CD14-positive monocyte (primary cell): Measurements from ENCODE around the gene HBQ1. TPM values are rescaled to one million over a fixed set of nuclear protein-coding genes. Genes with fewer than 3 reads are reported as not detected.

Source experiments
- DNase-seq, 3 donors: peaks; one replicate each; pipeline ENCODE4 v3.0.0-alpha.2; 2011 to 2022
- H2AFZ ChIP-seq: 2 replicates; pipeline ENCODE4 v1.6.0; 2012; ENCODE audit warnings: mild to moderate bottlenecking, low read depth, low read length, inconsistent platforms; ENCODE audit not compliant: insufficient read depth, poor library complexity, severe bottlenecking
- H3K27ac ChIP-seq, 2 donors: 1 replicate in 1 of 2; 2 replicates in 1 of 2; pipeline ENCODE4 v1.5.1; 2012 to 2013; ENCODE audit warnings: low read length in 2 of 2, control low read depth in 1 of 2, inconsistent platforms in 1 of 2, low read depth in 1 of 2, mild to moderate bottlenecking in 1 of 2
- H3K27me3 ChIP-seq, 2 donors: one replicate each; pipeline versions ENCODE4 v1.6.0 to v1.6.1; 2011 to 2013; ENCODE audit warnings: low read length in 2 of 2; ENCODE audit not compliant: control insufficient read depth in 2 of 2, insufficient read depth in 2 of 2
- H3K36me3 ChIP-seq, 2 donors: replicated peaks in 1 of 2; 1 replicate in 1 of 2; 2 replicates in 1 of 2; pipeline versions ENCODE4 v1.5.1 to v1.6.1; 2012 to 2013; ENCODE audit warnings: low read length in 2 of 2, control low read depth in 1 of 2, inconsistent platforms in 1 of 2, mild to moderate bottlenecking in 1 of 2; ENCODE audit not compliant: insufficient read depth in 2 of 2, control insufficient read depth in 1 of 2
- H3K4me1 ChIP-seq, 2 donors: 1 replicate in 1 of 2; 2 replicates in 1 of 2; pipeline versions ENCODE4 v1.5.1 to v1.6.1; 2012 to 2013; ENCODE audit warnings: low read length in 2 of 2, control low read depth in 1 of 2, inconsistent platforms in 1 of 2, mild to moderate bottlenecking in 1 of 2, moderate library complexity in 1 of 2; ENCODE audit not compliant: insufficient read depth in 2 of 2, control insufficient read depth in 1 of 2
- H3K4me2 ChIP-seq: replicated peaks from 2 replicates; pipeline ENCODE3; 2012; ENCODE audit warnings: low read length, moderate library complexity, mild to moderate bottlenecking; ENCODE audit not compliant: poor library complexity, severe bottlenecking; ENCODE audit errors: extremely low read depth
- H3K4me3 ChIP-seq, 3 experiments: fragments of 200-600 bp in 1 of 3; sonication (generic) in 1 of 3; replicated peaks in 1 of 3; 1 replicate in 2 of 3; 2 replicates in 1 of 3; pipeline ENCODE4 v1.5.1; 2011 to 2013; ENCODE audit warnings: low read length in 3 of 3, mild to moderate bottlenecking in 3 of 3, control low read depth in 2 of 3, low read depth in 2 of 3, inconsistent platforms in 1 of 3, moderate library complexity in 1 of 3
- H3K79me2 ChIP-seq: 2 replicates; pipeline ENCODE4 v1.6.0; 2012; ENCODE audit warnings: mild to moderate bottlenecking, control low read depth, inconsistent platforms, low read length, moderate library complexity; ENCODE audit not compliant: insufficient read depth
- H3K9ac ChIP-seq: 2 replicates; pipeline ENCODE4 v1.6.0; 2017; ENCODE audit warnings: low read length, mild to moderate bottlenecking; ENCODE audit not compliant: insufficient read depth, poor library complexity, severe bottlenecking
- H3K9me3 ChIP-seq, 2 donors: replicated peaks in 1 of 2; 1 replicate in 1 of 2; 2 replicates in 1 of 2; pipeline versions ENCODE4 v1.5.1 to v1.6.1; 2012 to 2013; ENCODE audit warnings: low read length in 2 of 2, control low read depth in 1 of 2; ENCODE audit not compliant: control insufficient read depth in 1 of 2, insufficient read depth in 1 of 2
- H4K20me1 ChIP-seq: 2 replicates; pipeline ENCODE4 v1.6.0; 2012; ENCODE audit warnings: mild to moderate bottlenecking, low read length, control low read depth, moderate library complexity; ENCODE audit not compliant: insufficient read depth
- H3K27ac Mint-ChIP-seq, 7 donors: one replicate each; pipeline ENCODE4 v1.8.0; 2020; ENCODE audit warnings: mild to moderate bottlenecking in 7 of 7, mixed read lengths in 7 of 7, moderate library complexity in 6 of 7, inconsistent platforms in 2 of 7
- H3K27me3 Mint-ChIP-seq, 3 donors: one replicate each; pipeline ENCODE4 v1.8.0; 2021 to 2022; ENCODE audit warnings: low read depth in 3 of 3, mild to moderate bottlenecking in 3 of 3, mixed read lengths in 3 of 3, moderate library complexity in 3 of 3, inconsistent platforms in 1 of 3
- H3K36me3 Mint-ChIP-seq, 2 donors: one replicate each; pipeline ENCODE4 v1.8.0; 2020; ENCODE audit warnings: mixed read lengths in 2 of 2, inconsistent platforms in 1 of 2, mild to moderate bottlenecking in 1 of 2
- H3K4me1 Mint-ChIP-seq: one replicate; pipeline ENCODE4 v1.8.0; 2020; ENCODE audit warnings: mild to moderate bottlenecking, mixed read lengths
- H3K4me3 Mint-ChIP-seq, 2 donors: one replicate each; pipeline ENCODE4 v1.8.0; 2020; ENCODE audit warnings: mild to moderate bottlenecking in 2 of 2, mixed read lengths in 2 of 2, moderate library complexity in 1 of 2
- H3K9me3 Mint-ChIP-seq, 7 donors: one replicate each; pipeline ENCODE4 v1.8.0; 2020 to 2022; ENCODE audit warnings: mixed read lengths in 7 of 7, mild to moderate bottlenecking in 6 of 7, moderate library complexity in 6 of 7, inconsistent platforms in 2 of 7
- WGBS: methylation state at CpG from one replicate; pipeline ENCODE4 v1.1.5; 2013; ENCODE audit warnings: missing lambda C conversion rate; ENCODE audit not compliant: insufficient coverage; 5-methylcytosine and 5-hydroxymethylcytosine counted together
- intact Hi-C, 2 donors: fragments of 100-400 bp; cut with micrococcal nuclease; formaldehyde crosslinking; loops; one replicate each; pipeline versions ENCODE4 v1.15.0 to v1.15.1; 2023
- polyA plus RNA-seq, 3 donors: library from polyadenylated mRNA; depleted of rRNA in 1 of 3; unstranded in 2 of 3; stranded (reverse) in 1 of 3; fragments of 300-500 nt in 2 of 3; fragments of >200 nt in 1 of 3; fragmentation: Illumina TruSeq in 2 of 3; gene quantifications; 1 replicate in 2 of 3; 2 replicates in 1 of 3; pipeline ENCODE4 v1.2.3, GENCODE V29; 2012 to 2021
- TF ChIP-seq, protein P1 (sequence below): fragments of 200-600 bp; IDR thresholded peaks from one replicate; pipeline ENCODE4 v1.8.0; 2022; ENCODE audit warnings: antibody characterized with exemption, mild to moderate bottlenecking

Gene HBQ1
- polyA plus RNA-seq, 3 donors, result not detected

DNA sequence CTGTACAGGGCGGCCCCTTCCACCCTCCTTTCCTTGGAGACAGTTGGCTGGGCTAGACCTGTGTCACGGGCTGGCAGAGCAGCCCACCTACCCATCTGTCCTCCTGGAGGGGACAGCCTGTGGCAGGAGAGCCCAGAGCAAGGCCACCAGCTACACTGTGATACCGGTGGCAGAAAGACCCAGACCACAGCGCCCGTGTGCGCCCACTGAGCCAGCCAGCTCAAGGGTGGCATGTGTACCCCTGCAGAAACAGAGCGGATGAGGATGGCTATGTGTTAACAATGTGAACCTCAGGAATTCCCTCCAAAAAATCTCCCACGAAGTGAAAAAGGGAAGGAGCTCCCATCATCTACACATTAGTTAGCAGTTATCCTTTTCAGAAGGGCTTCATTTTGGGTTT is 7.1 kb downstream of the HBQ1 start:
- Histone ChIP-seq H3K27me3 (no peaks in the 10 kb centered on the region), H3K4me2 (no peak overlapping the region), H3K4me3 (no peak overlapping the region), H3K27ac (no peak overlapping the region), H3K79me2 (no peaks in the 10 kb centered on the region), H2AFZ (no peak overlapping the region), H3K9me3 (peaks cover 0 to 7% of the 10 kb centered on the region in 2 donors), H3K4me1 (no peaks in the 10 kb centered on the region), H3K36me3 (peaks cover 43 to 51% of the 10 kb centered on the region in 2 donors), H3K9ac (no peak overlapping the region), H4K20me1 (peaks cover 2% of the 10 kb centered on the region)
- Mint-ChIP-seq H3K27me3 (peaks cover 0 to 1% (median 0%) of the 10 kb centered on the region in 3 donors), H3K9me3 (peaks cover 0 to 6% (median 0%) of the 10 kb centered on the region in 7 donors), H3K27ac (no peak overlapping the region), H3K4me1 (no peaks in the 10 kb centered on the region), H3K4me3 (no peak overlapping the region), H3K36me3 (peaks cover 56 to 64% of the 10 kb centered on the region in 2 donors)
- DNase-seq, result no peak
- intact Hi-C loops, result no loop called here
- whole genome bisulfite sequencing, result 100% methylated on average over 3 of the region's 8 CpGs
- TF ChIP-seq, protein P1, sequence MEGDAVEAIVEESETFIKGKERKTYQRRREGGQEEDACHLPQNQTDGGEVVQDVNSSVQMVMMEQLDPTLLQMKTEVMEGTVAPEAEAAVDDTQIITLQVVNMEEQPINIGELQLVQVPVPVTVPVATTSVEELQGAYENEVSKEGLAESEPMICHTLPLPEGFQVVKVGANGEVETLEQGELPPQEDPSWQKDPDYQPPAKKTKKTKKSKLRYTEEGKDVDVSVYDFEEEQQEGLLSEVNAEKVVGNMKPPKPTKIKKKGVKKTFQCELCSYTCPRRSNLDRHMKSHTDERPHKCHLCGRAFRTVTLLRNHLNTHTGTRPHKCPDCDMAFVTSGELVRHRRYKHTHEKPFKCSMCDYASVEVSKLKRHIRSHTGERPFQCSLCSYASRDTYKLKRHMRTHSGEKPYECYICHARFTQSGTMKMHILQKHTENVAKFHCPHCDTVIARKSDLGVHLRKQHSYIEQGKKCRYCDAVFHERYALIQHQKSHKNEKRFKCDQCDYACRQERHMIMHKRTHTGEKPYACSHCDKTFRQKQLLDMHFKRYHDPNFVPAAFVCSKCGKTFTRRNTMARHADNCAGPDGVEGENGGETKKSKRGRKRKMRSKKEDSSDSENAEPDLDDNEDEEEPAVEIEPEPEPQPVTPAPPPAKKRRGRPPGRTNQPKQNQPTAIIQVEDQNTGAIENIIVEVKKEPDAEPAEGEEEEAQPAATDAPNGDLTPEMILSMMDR, result no peak

DNA sequence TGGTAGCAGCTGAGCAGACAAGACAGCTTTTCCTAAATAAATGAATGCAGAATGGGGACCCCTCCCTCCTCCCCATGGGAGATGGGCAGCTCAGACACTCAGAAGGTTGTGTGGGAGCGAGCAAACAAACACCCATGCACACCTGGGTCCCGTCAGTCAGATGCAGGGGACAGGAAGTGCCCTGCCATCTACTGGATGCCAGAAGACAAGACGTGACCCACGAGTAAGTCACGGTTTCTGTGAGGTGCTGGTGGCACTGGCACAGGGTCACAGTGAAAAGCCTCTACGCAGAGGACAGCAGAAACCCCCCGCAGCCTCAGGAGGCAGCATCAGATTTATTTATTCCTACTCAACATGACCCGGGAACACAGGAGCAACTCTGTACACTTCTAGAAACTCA is 8.4 kb downstream of the HBQ1 start:
- TF ChIP-seq, protein P1, result no peak
- intact Hi-C loops, result no loop called here
- WGBS, result 71% methylated on average over 4 of the region's 8 CpGs
- H3K9ac ChIP-seq, result no peak overlapping the region
- no peaks in the 10 kb centered on the region for H3K4me1 Mint-ChIP-seq
- peaks cover 57 to 65% of the 10 kb centered on the region in 2 donors for H3K36me3 ChIP-seq
- H4K20me1 ChIP-seq, result peaks cover 2% of the 10 kb centered on the region
- H2AFZ ChIP-seq, result no peak overlapping the region
- H3K27me3 Mint-ChIP-seq, result peaks cover 0 to 1% (median 0%) of the 10 kb centered on the region in 3 donors
- no peak for DNase-seq
- no peak overlapping the region for H3K4me3 Mint-ChIP-seq
- H3K4me2 ChIP-seq, result no peak overlapping the region
- H3K4me3 ChIP-seq, result no peak overlapping the region
- H3K9me3 ChIP-seq, result peaks cover 0 to 7% of the 10 kb centered on the region in 2 donors
- peaks cover 68 to 74% of the 10 kb centered on the region in 2 donors for H3K36me3 Mint-ChIP-seq
- no peak overlapping the region for H3K27ac ChIP-seq
- no peaks in the 10 kb centered on the region for H3K27me3 ChIP-seq
- H3K27ac Mint-ChIP-seq, result peak overlapping the region in 3 of 7 donors; percentile 25 to 80 (median 71)
- H3K4me1 ChIP-seq, result no peaks in the 10 kb centered on the region
- H3K79me2 ChIP-seq, result no peaks in the 10 kb centered on the region
- peaks cover 0 to 6% (median 0%) of the 10 kb centered on the region in 7 donors for H3K9me3 Mint-ChIP-seq
